BE2C (cell line): ENCODE data around the gene MRPL53.

Experiments
- DNase-seq: peaks from one replicate; pipeline ENCODE4 v3.0.0-alpha.2; 2020
- H3K27me3 ChIP-seq: fragments of 250-450 bp; sonication (Bioruptor Pico); 2 replicates; pipeline ENCODE4 v1.5.1; 2020; ENCODE audit warnings: mild to moderate bottlenecking
- H3K36me3 ChIP-seq: fragments of 250-450 bp; sonication (Bioruptor Pico); 2 replicates; pipeline ENCODE4 v1.5.1; 2020; ENCODE audit warnings: mild to moderate bottlenecking
- H3K4me1 ChIP-seq: fragments of 250-450 bp; sonication (Bioruptor Pico); 2 replicates; pipeline ENCODE4 v1.5.1; 2020
- H3K4me3 ChIP-seq: 2 replicates; pipeline ENCODE4 v1.5.1; 2011; ENCODE audit warnings: low read depth, low read length
- H3K9me3 ChIP-seq: fragments of 250-450 bp; sonication (Bioruptor Pico); 2 replicates; pipeline ENCODE4 v1.5.1; 2020
- CTCF ChIP-seq: IDR thresholded peaks from 2 replicates; pipeline ENCODE4 v1.5.1; 2012; ENCODE audit warnings: mild to moderate bottlenecking, low read depth, low read length

MRPL53 gene

GRCh38 chr2:74502147-74502719, 29.8 kb upstream of the MRPL53 start:
- H3K4me3 ChIP-seq, result no peak overlapping the region

GRCh38 chr2:74501335-74502071, 29.0 kb upstream of the MRPL53 start:
- Histone ChIP-seq H3K4me1 (peaks cover 5% of the 10 kb centered on the region; the same call in 1 of the 2 replicates), H3K9me3 (no peaks in the 10 kb centered on the region), H3K36me3 (peaks cover 24% of the 10 kb centered on the region), H3K4me3 (no peak overlapping the region), H3K27me3 (no peaks in the 10 kb centered on the region)
- no peak for TF ChIP-seq CTCF
- DNase-seq, result no peak

More at GRCh38 chr2:74502147-74502719, 29.8 kb upstream of the MRPL53 start:
- Histone ChIP-seq H3K27me3 (no peaks in the 10 kb centered on the region), H3K4me1 (peaks cover 5% of the 10 kb centered on the region; the same call in 1 of the 2 replicates), H3K36me3 (peaks cover 26% of the 10 kb centered on the region), H3K9me3 (no peaks in the 10 kb centered on the region)
- no peak for DNase-seq
- no peak for TF ChIP-seq CTCF

- Histone ChIP-seq H3K27me3 (no peaks in the 10 kb centered on the region), H3K4me1 (peaks cover 5% of the 10 kb centered on the region; the same call in 1 of the 2 replicates)
- no peak for DNase-seq
Observed at GRCh38 chr2:74500578-74500946, 28.1 kb upstream of the MRPL53 start.

GRCh38 chr2:74499940-74500577, 27.6 kb upstream of the MRPL53 start:
- Histone ChIP-seq H3K27me3 (no peaks in the 10 kb centered on the region), H3K9me3 (no peaks in the 10 kb centered on the region), H3K36me3 (peaks cover 9% of the 10 kb centered on the region), H3K4me3 (peak overlapping the region; percentile 61), H3K4me1 (peaks cover 5% of the 10 kb centered on the region; the same call in 1 of the 2 replicates)
- DNase-seq, result no peak
- no peak for TF ChIP-seq CTCF

More at GRCh38 chr2:74500578-74500946, 28.1 kb upstream of the MRPL53 start:
- no peaks in the 10 kb centered on the region for H3K9me3 ChIP-seq
- TF ChIP-seq CTCF, result no peak
- peaks cover 14% of the 10 kb centered on the region for H3K36me3 ChIP-seq
- no peak overlapping the region for H3K4me3 ChIP-seq

GRCh38 chr2:74499267-74499939, 26.9 kb upstream of the MRPL53 start, which contains the start of gene LBX2:
TSS of gene LBX2 (minus strand) at chr2:74499603. CDS start at chr2:74499537, 66 bp downstream.
- H3K36me3 ChIP-seq, result peaks cover 4% of the 10 kb centered on the region
- H3K4me1 ChIP-seq, result peaks cover 5% of the 10 kb centered on the region; the same call in 1 of the 2 replicates
- H3K4me3 ChIP-seq, result peak within 1 kb of the TSS; percentile 61
- no peaks in the 10 kb centered on the region for H3K27me3 ChIP-seq
- H3K9me3 ChIP-seq, result no peaks in the 10 kb centered on the region
- no peak for TF ChIP-seq CTCF
- no peak for DNase-seq
